ENCODE results near the gene MKX. TPM values are rescaled to one million over a fixed set of nuclear protein-coding genes. Genes with fewer than 3 reads are reported as not detected.

Gene MKX
- total and polyA plus RNA-seq, 9 of the 15 experiments (the other 6 are each of a cell fraction or from before 2014, with no cell fraction given), result 0.07 TPM; not detected in 7

DNA sequence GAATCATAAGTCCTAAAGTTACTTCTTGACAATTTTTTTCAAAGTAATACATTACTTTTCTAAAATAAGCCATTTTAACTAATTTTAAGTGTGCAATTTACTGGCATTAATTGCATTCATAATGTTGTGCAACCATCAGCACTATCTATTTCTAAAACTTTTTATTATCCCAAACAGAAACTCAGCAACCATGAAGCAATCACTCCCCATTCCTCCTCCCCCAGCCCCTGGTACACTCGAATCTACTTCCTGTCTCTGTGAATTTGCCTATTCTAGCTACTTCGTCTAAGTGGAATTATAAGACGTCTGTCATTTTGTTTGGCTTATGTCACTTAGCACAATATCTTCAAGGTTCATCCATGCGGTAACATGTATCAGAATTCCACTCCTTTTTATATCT is 84.9 kb downstream of the MKX start:
- ATAC-seq (no peak), DNase-seq (ENCODE audit: extremely low read depth in 1 of 4, low spot score in 3 of 4) (no peak), FAIRE-seq (no peak)
- Histone ChIP-seq H3K9ac (ENCODE audit: insufficient read depth in 1 of 2, low read depth in 2 of 2, low read length in 2 of 2) (no peak overlapping the region), H3K27ac (ENCODE audit: extremely low read depth, low read depth, low read length) (no peak overlapping the region), H3K9me3 (replicated peaks; ENCODE audit: control insufficient read depth, insufficient read depth, low read depth, low read length) (no peaks in the 10 kb centered on the region), H3K9me1 (ENCODE audit: control insufficient read depth, insufficient read depth, low read length) (no peaks in the 10 kb centered on the region), H4K20me1 (replicated peaks; ENCODE audit: control insufficient read depth, insufficient read depth, low read length) (no peaks in the 10 kb centered on the region), H3K36me3 (ENCODE audit: control insufficient read depth, insufficient read depth, low read length) (no peaks in the 10 kb centered on the region), H3K27me3 (ENCODE audit: control insufficient read depth in 2 of 2, insufficient read depth in 2 of 2, low read length in 2 of 2) (peaks cover 14 to 18% of the 10 kb centered on the region in 2 experiments; a peak in 4 of 5 replicates), H3K4me3 (no peak overlapping the region), H3K4me1 (replicated peaks in 1 of 2; ENCODE audit: control insufficient read depth in 2 of 2, insufficient read depth in 2 of 2, low read length in 2 of 2) (no peaks in the 10 kb centered on the region), H2AFZ (ENCODE audit: low read depth, low read length) (no peak overlapping the region), H3K4me2 (ENCODE audit: insufficient read depth, low read length) (no peak overlapping the region), H3K79me2 (ENCODE audit: control insufficient read depth, insufficient read depth, low read length) (no peaks in the 10 kb centered on the region)
- 0% methylated on average over 4 of the region's 4 CpGs for WGBS (ENCODE audit: insufficient coverage, low coverage, missing lambda C conversion rate)
- intact Hi-C loops (cut with micrococcal nuclease), result loop anchor here (10.0 kb wide), 1 partner anchor 286 kb away; no protein-coding TSS in a partner anchor
- no TSS peak for BruUV-seq (replicated peaks)
- in situ Hi-C loops (cut with MboI), result no loop called here
- POLR2A ChIA-PET, result interaction anchor here (0.6 to 0.7 kb wide), 2 partner anchors 1204 to 1369 kb away, joined by 3 read pairs; no protein-coding TSS in a partner anchor
- CTCF ChIA-PET (ENCODE audit: low intra/inter-chr PET ratio), result no interaction called here
- TF ChIP-seq ZNF551 (CRISPR knock-in tag; IDR thresholded peaks at IDR 0.05) (no peak), DDX20 (tag; IDR thresholded peaks at IDR 0.05; ENCODE audit: low read depth) (no peak), MEF2D (tag; conservative IDR thresholded peaks at IDR 0.05; ENCODE audit: low read depth) (no peak), ZFX (CRISPR knock-in tag; IDR thresholded peaks at IDR 0.05) (no peak)
- TF ChIP-seq, protein P1, sequence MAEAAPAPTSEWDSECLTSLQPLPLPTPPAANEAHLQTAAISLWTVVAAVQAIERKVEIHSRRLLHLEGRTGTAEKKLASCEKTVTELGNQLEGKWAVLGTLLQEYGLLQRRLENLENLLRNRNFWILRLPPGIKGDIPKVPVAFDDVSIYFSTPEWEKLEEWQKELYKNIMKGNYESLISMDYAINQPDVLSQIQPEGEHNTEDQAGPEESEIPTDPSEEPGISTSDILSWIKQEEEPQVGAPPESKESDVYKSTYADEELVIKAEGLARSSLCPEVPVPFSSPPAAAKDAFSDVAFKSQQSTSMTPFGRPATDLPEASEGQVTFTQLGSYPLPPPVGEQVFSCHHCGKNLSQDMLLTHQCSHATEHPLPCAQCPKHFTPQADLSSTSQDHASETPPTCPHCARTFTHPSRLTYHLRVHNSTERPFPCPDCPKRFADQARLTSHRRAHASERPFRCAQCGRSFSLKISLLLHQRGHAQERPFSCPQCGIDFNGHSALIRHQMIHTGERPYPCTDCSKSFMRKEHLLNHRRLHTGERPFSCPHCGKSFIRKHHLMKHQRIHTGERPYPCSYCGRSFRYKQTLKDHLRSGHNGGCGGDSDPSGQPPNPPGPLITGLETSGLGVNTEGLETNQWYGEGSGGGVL (CRISPR knock-in tag; IDR thresholded peaks at IDR 0.05), result no peak
- TF ChIP-seq, protein P2, sequence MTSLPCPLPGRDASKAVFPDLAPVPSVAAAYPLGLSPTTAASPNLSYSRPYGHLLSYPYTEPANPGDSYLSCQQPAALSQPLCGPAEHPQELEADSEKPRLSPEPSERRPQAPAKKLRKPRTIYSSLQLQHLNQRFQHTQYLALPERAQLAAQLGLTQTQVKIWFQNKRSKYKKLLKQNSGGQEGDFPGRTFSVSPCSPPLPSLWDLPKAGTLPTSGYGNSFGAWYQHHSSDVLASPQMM (CRISPR knock-in tag; IDR thresholded peaks at IDR 0.05), result no peak
- TF ChIP-seq, protein P3, sequence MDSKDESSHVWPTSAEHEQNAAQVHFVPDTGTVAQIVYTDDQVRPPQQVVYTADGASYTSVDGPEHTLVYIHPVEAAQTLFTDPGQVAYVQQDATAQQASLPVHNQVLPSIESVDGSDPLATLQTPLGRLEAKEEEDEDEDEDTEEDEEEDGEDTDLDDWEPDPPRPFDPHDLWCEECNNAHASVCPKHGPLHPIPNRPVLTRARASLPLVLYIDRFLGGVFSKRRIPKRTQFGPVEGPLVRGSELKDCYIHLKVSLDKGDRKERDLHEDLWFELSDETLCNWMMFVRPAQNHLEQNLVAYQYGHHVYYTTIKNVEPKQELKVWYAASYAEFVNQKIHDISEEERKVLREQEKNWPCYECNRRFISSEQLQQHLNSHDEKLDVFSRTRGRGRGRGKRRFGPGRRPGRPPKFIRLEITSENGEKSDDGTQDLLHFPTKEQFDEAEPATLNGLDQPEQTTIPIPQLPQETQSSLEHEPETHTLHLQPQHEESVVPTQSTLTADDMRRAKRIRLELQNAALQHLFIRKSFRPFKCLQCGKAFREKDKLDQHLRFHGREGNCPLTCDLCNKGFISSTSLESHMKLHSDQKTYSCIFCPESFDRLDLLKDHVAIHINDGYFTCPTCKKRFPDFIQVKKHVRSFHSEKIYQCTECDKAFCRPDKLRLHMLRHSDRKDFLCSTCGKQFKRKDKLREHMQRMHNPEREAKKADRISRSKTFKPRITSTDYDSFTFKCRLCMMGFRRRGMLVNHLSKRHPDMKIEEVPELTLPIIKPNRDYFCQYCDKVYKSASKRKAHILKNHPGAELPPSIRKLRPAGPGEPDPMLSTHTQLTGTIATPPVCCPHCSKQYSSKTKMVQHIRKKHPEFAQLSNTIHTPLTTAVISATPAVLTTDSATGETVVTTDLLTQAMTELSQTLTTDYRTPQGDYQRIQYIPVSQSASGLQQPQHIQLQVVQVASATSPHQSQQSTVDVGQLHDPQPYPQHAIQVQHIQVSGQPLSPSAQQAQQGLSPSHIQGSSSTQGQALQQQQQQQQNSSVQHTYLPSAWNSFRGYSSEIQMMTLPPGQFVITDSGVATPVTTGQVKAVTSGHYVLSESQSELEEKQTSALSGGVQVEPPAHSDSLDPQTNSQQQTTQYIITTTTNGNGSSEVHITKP (IDR thresholded peaks at IDR 0.05; ENCODE audit: partially characterized antibody), result no peak
- TF ChIP-seq, protein P4, sequence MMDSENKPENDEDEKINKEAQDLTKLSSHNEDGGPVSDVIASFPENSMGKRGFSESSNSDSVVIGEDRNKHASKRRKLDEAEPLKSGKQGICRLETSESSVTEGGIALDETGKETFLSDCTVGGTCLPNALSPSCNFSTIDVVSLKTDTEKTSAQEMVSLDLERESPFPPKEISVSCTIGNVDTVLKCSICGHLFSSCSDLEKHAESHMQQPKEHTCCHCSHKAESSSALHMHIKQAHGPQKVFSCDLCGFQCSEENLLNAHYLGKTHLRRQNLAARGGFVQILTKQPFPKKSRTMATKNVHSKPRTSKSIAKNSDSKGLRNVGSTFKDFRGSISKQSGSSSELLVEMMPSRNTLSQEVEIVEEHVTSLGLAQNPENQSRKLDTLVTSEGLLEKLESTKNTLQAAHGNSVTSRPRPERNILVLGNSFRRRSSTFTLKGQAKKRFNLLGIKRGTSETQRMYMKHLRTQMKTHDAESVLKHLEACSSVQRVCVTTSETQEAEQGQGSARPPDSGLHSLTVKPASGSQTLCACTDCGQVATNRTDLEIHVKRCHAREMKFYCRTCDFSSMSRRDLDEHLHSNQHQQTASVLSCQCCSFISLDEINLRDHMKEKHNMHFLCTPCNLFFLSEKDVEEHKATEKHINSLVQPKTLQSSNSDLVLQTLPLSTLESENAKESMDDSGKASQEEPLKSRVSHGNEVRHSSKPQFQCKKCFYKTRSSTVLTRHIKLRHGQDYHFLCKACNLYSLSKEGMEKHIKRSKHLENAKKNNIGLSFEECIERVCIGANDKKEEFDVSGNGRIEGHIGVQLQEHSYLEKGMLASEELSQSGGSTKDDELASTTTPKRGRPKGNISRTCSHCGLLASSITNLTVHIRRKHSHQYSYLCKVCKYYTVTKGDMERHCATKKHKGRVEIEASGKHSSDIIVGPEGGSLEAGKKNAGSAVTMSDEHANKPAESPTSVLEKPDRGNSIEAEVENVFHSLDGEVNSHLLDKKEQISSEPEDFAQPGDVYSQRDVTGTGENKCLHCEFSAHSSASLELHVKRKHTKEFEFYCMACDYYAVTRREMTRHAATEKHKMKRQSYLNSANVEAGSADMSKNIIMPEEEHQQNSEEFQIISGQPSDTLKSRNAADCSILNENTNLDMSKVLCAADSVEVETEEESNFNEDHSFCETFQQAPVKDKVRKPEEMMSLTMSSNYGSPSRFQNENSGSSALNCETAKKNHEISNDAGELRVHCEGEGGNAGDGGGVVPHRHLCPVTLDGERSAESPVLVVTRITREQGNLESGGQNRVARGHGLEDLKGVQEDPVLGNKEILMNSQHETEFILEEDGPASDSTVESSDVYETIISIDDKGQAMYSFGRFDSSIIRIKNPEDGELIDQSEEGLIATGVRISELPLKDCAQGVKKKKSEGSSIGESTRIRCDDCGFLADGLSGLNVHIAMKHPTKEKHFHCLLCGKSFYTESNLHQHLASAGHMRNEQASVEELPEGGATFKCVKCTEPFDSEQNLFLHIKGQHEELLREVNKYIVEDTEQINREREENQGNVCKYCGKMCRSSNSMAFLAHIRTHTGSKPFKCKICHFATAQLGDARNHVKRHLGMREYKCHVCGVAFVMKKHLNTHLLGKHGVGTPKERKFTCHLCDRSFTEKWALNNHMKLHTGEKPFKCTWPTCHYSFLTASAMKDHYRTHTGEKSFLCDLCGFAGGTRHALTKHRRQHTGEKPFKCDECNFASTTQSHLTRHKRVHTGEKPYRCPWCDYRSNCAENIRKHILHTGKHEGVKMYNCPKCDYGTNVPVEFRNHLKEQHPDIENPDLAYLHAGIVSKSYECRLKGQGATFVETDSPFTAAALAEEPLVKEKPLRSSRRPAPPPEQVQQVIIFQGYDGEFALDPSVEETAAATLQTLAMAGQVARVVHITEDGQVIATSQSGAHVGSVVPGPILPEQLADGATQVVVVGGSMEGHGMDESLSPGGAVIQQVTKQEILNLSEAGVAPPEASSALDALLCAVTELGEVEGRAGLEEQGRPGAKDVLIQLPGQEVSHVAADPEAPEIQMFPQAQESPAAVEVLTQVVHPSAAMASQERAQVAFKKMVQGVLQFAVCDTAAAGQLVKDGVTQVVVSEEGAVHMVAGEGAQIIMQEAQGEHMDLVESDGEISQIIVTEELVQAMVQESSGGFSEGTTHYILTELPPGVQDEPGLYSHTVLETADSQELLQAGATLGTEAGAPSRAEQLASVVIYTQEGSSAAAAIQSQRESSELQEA (IDR thresholded peaks at IDR 0.05; ENCODE audit: low read depth), result no peak
